ENCODE data around the gene KRT14.

The KRT14 gene

DNA sequence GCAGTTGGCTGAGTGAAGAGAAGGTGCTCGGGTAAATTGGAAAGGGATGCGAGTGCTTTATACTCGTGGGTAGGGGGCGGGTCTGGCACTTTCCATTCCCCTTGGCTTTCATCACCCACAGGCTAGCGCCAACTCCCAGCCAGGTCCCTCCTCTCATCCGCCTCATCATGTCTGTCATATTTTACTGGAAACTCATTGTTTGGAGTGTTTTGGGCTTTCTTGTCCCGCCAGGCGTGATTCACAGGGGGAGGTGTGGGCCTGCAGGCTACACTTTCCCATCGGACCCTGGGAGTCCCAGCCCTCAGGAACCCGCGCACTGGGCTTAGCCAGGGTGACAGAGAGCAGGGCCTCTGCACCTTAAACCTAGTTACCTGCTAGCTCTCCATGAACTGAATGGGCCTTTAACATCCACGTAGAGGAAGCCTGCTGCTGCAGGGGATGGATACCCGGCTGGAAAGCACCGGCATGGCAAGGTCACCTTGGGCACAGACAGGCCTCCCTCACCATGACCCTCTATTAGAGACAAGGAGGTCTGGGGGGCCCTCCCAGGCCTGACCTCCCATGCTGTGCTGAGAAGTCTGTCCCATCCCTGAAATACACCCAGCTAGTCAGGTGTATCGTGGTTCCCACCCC is at the start of gene KRT14:
Gene KRT14 (minus strand): TSS at position 33 of the 633 bp plus-strand sequence. CDS start 61 bp downstream, outside the sequence.
- in situ Hi-C loops (cut with HindIII; ENCODE audit: low sequenced_read_pairs) = no loop called here
- TF ChIP-seq, protein P1, sequence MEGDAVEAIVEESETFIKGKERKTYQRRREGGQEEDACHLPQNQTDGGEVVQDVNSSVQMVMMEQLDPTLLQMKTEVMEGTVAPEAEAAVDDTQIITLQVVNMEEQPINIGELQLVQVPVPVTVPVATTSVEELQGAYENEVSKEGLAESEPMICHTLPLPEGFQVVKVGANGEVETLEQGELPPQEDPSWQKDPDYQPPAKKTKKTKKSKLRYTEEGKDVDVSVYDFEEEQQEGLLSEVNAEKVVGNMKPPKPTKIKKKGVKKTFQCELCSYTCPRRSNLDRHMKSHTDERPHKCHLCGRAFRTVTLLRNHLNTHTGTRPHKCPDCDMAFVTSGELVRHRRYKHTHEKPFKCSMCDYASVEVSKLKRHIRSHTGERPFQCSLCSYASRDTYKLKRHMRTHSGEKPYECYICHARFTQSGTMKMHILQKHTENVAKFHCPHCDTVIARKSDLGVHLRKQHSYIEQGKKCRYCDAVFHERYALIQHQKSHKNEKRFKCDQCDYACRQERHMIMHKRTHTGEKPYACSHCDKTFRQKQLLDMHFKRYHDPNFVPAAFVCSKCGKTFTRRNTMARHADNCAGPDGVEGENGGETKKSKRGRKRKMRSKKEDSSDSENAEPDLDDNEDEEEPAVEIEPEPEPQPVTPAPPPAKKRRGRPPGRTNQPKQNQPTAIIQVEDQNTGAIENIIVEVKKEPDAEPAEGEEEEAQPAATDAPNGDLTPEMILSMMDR (IDR thresholded peaks at IDR 0.05; ENCODE audit: low read depth, low read length) = no peak
- no peak for DNase-seq (ENCODE audit: low read depth, low spot score)
- no peak within 1 kb of the TSS for H3K4me3 ChIP-seq (ENCODE audit: low read depth, low read length)

DNA sequence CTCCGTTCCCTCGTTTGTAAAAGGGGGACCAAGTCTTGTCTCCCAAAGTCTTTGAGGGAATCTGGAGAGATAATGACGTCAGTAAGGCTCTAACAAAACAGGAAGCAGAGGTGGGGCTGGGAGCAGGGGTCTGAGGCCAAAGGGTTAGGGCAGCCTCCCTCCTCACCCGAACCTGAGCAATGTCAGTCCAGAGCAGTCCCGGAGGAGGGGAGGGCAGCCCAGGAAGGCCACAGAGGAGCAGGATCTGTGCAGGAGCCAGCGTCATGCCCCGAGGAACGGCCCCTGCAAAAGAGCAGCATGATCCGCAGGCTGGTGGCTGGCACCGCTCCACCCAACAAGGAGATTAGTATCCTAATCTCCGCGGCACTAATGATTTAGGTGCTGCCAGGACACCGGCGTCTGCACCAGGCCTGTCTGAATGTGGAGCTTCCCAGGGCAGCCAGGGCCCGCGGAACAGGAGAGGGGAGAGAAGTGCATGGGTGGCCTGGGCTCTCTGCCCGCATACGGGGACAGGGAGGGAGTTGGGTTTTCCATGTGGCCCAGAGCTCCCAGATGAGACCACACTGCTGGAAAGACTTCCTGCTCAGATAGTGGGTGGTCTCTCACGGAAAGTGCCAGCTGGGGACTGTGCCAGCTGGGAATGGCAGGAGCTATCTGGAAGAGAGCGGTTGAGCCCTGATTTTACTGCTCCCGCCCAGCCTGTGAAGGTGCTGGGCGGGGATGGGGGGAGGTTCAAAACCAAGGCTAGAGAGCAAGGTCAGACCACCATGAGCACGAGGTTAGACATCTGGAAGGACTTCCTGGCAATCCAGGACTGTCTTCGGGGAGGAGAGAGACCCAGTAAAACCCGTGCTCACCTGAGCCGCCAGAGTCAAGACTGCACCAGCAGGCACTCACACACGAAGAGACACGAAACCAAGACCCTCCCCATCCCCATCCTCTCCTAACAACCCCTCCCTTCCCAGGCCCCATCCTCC is 48.7 kb upstream of the KRT14 start:
- no peak for DNase-seq (ENCODE audit: low read depth, low spot score)
- in situ Hi-C loops (cut with HindIII; ENCODE audit: low sequenced_read_pairs) = no loop called here
- TF ChIP-seq, protein P1 (IDR thresholded peaks at IDR 0.05; ENCODE audit: low read depth, low read length) = no peak
- H3K4me3 ChIP-seq (ENCODE audit: low read depth, low read length) = no peak overlapping the region

DNA sequence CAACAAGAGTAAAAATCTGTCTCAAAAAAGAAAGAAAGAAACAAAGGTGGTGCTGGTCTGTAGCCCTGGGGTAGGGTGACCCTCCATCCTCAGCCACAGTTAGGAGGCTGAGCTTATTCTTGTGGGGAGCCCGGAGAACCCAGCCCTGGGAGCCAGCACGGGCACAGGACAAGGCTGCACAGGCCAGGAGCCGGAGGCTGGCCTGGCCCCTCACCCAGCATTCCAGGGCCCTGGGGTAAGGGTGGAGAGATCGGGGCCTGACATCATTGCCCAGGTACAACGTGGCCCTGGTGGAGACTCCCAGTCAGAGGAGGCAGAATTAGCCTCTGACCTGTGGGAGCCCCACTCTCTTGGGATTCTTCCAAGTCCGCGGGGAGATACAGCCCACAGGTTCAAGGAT is 47.9 kb upstream of the KRT14 start:
- no peak overlapping the region for H3K4me3 ChIP-seq (ENCODE audit: low read depth, low read length)
- TF ChIP-seq, protein P1 (IDR thresholded peaks at IDR 0.05; ENCODE audit: low read depth, low read length) = no peak
- in situ Hi-C loops (cut with HindIII; ENCODE audit: low sequenced_read_pairs) = no loop called here
- no peak for DNase-seq (ENCODE audit: low read depth, low spot score)

DNA sequence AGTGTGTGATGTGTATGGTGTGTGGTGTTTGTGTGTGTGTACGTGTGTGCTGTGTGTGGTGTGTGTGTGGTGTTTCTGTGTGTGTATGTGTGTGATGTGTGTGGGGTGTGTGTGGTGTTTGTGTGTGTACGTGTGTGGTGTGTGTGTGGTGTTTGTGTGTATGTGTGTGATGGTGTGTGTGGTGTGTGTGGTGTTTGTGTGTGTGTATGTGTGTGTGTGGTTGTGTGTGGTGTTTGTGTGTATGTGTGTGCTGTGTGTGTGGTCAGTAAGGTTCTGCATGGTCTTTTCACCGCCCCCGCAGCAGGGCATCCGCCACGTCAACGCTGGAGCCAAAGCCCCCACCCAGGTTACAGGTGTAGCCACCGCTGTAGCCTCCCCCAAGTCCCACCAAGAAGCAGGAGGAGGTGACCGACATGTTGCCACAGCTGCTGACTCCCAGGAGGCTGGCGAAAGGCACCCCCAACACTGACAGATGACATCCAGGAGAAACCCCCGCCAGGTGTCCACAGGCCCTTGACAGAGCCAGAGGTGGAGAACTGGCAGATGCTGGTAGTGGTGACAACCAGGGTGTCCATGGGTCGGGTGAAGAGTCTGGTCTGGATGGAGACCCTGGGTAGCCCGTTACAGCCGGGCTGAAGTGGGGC is 47.0 kb upstream of the KRT14 start:
- no peak overlapping the region for H3K4me3 ChIP-seq (ENCODE audit: low read depth, low read length)
- TF ChIP-seq, protein P1 (IDR thresholded peaks at IDR 0.05; ENCODE audit: low read depth, low read length) = no peak
- in situ Hi-C loops (cut with HindIII; ENCODE audit: low sequenced_read_pairs) = no loop called here
- no peak for DNase-seq (ENCODE audit: low read depth, low spot score)

DNA sequence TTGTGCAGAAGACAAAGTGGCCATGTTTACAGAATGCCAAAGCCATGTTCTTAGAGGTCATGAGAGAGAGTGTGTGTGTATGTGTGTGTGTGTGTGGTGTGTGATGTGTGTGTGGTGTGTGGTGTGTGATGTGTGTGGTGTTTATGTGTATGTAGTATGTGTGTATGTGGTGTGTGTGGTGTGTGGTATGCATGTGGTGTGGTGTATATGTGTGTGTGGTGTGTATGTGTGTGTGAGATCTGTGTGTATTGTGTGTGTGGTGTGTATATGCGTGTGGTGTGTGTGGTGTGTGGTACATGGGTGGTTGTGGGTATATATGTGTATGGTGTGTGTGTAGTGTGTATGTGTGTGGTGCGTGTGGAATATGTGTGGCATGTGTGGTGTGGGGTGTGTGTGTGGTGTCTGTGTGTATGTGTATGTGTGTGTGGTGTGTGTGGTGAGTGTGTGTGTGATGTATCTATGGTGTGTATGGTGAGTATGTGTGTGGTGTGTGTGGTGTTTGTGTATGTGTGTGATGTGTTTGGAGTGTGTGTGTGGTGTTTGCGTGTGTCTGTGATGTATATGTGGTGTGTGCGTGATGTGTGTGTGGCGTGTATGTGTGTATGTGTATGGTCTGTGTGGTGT is 45.9 kb upstream of the KRT14 start:
- in situ Hi-C loops (cut with HindIII; ENCODE audit: low sequenced_read_pairs) = no loop called here
- DNase-seq (ENCODE audit: low read depth, low spot score) = no peak
- TF ChIP-seq, protein P1 (IDR thresholded peaks at IDR 0.05; ENCODE audit: low read depth, low read length) = no peak
- H3K4me3 ChIP-seq (ENCODE audit: low read depth, low read length) = no peak overlapping the region

DNA sequence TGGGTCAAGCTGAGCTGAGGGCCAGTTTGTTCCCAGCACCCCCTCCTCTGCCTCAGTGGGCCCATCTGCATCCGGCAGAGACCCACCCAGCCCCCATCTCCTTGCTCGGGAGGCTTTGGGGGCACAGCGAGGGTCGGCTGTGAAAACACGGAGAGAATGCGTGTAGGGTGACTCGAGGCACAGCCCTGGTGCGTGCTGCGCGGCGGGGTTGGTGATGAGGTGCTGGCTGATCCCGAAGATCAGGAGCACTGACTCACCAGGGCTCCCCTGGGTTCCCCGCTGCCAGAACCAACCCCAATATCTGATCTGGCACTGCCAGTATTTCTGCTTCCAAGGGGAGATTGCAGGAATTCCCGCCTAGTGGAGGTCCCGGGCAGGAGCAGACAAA is 45.2 kb upstream of the KRT14 start:
- no peak for DNase-seq (ENCODE audit: low read depth, low spot score)
- in situ Hi-C loops (cut with HindIII; ENCODE audit: low sequenced_read_pairs) = no loop called here
- no peak overlapping the region for H3K4me3 ChIP-seq (ENCODE audit: low read depth, low read length)
- TF ChIP-seq, protein P1 (IDR thresholded peaks at IDR 0.05; ENCODE audit: low read depth, low read length) = no peak
